NCI-H510A (cell line): ENCODE results near the gene HIC2.
"Not testable (repeated sequence)": the region's sequence is repeated elsewhere in the genome, so short reads cannot be mapped to it uniquely, and the experiment has no call there.

Source experiments
- DNase-seq: peaks from one replicate; lab custom pipeline; 2025; lab: John Stamatoyannopoulos, UW

The HIC2 gene

DNA sequence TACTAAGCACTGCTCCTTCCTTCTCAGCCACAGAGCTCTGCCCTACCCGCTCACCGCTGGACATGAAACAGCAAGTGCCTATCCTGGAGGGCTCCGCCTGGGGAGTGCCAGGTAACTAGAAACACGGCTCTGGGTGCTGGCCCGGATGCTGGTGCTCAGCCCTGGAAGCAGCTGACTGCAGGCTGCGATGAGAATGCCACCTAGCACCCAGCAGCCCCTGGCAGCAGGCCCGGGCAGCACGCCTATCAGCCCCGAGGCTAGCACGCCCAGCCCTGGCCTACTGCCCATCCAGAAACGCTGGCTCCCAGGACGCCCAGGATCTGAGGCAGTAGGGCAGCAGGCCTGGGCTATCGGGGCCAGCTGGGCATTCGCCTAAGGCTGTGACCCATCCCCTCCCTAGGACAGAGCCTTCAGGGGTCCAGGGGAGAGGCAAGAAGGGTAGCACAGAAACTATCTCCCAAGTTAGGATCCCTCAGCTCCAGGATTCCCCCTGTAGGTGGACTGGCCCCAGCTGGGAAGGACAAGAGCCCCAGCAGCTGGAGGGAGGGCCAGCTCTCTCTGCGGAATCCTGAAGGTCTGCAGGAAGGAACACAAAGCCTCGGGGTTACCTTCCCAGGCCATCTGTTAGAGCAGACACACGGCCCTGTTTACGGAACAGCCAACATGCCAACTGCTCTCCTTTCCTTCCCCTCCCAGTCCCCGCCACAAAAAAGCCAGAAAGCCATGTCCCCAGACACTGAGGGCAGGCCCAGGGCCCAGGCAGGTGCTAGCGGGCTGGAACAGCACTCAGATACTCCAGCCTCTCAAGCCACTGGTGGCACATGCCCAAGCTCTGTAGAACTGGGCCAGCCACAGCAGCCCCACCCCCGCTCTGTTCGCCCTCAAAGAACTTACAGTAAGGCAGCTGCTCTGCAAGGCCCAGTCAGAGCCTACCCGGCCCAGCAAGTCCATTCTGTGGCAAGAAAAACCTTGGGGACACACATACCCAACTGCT lies 76.9 kb downstream of the HIC2 start:
- not testable (repeated sequence) for DNase-seq

- DNase-seq = not testable (repeated sequence)
Observed at GRCh38 chr22:21497984-21498383, 80.8 kb downstream of the HIC2 start.

DNA sequence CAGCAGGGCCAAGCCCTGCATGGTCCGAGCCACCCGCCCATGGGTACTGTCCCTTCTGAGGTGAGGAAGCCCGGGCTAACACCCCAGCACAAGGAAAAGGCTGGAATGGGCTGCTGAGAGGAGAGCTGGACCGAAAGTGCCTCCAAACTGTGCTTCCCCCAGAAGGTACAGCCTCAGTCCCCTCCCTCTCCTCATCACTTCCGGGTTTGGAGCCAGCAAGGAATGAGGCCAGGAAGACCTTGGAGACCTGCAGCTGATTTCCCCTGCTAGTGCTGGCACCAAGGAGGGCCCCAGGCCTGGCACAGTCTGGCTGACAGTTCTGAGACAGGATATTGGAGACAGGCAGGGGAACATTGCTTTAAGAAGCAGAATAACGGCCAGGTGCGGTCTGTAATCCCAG lies 81.3 kb downstream of the HIC2 start:
- DNase-seq = not testable (repeated sequence)

DNA sequence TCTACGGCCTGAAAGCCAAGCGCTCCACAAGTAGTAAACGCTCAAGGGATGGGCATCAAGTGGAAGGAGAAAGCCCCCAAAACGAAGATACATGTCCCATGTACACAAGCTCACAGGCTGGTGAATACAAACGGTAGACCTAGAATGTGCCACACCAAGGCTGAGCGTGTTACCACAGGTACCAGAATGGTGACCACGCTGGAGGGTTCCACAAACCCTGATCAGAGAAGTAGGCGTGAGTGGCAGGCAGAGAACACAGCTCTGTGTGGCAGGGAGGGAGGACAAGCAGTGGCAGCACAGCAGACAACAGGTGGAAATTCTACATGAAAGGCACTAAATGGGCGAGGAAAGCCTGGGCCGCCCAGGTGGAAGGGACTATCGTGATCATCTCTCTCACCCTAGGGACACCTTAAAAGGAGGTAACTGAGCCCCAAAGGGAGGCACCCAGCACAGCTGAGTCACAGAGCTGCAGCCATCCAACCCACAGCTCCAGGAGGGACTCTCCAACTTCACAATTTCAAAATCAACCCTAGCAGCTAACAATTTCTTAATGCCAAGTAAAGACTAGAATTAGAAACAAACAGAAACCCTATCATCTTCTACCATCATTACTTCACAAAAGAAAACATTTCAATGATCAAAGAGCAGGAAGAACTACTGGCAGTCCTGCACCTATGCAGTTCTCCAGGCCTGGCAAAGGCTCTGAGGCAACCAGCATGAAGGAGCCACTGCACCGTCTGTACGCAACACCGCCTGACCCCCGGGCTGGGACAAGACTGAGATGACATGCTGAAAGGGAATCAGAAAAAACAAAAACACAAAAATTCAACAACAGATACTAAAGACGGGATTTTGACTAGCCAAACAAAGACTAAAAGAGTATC lies 82.7 kb downstream of the HIC2 start:
- not testable (repeated sequence) for DNase-seq
